ENCODE data around the gene ZNF30.
"Not testable (repeated sequence)": the region's sequence is repeated elsewhere in the genome, so short reads cannot be mapped to it uniquely, and the experiment has no call there.

The ZNF30 gene

DNA sequence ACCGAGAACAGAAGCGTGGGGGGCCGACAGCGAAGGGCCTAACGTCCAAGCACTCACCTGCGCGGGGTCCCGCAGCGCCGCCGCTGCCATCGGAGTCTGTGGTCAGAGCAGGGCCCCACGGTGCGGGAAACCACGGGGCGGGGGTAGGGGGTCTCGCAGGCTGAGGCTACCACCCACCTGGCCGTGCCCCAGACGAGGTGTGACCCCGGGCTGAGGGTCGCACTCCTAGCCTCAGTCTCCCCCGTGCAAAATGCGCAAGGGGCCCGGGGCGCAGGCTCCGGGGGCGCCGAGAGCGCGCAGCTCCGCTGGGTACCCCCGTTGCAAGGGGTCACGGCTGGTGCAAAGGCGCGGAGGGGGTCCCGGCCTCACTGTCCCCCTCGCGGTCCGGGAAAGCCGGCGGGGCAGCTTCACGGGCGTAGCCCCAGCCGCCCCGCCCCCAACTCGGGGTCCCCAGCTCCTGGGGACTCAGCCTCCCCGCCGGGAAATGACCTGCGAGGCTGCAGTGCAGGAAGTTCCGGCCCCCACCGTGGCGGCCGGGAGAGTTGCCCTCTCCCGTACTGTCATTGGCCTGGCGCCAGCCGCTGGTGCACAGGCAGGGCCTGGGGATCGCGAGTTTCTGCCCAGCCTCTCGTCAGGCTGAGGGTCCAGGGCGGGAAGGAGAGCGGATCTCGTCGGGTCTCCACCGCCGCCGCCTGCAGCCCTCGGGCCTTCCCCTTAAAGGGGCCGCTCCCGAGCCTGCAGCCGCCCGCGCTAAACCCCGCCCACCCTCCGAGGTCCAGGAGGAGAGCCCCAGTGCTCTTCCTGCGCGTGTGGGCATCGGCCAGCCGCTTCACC is 37.1 kb downstream of the ZNF30 start, which contains the start of gene ZNF792:
Gene ZNF792, minus strand, starts transcription at position 657 of the 834 bp plus-strand sequence. Its CDS starts 567 bp downstream, at position 90.
- Histone ChIP-seq H3K9me3 (ENCODE audit: insufficient read depth, low read length) (peaks cover 22% of the 10 kb centered on the region), H3K27ac (ENCODE audit: low read length) (0 out of 2 replicates have a peak within 1 kb of the TSS, but pooled peaks have one; percentile 9), H2AFZ (ENCODE audit: low read depth, low read length) (peak within 1 kb of the TSS; percentile 94)

DNA sequence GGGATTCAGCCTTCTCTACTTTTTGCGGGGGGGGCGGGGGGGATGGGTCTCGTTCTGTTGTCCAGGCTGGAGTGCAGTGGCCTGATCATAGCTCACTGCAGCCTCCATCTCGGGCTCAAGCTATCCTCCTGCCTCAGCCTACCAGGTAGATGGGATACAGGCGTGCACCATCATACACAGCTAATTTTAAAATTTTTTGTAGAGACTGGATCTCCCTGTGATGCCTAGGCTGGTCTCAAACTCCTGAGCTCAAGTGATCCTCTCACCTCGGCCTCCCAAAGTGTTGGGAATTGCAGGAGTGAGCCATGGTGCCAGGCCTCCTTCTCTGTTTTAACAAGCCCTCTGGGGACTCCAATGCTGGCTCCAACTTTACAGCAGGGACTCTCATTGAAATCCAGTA is 37.9 kb downstream of the ZNF30 start:
- peaks cover 15% of the 10 kb centered on the region for H3K9me3 ChIP-seq (ENCODE audit: insufficient read depth, low read length)
- peak overlapping the region; percentile 92 for H3K4me2 ChIP-seq (ENCODE audit: low read length)
- TF ChIP-seq EZH2phosphoT487 (IDR thresholded peaks at IDR 0.05; ENCODE audit: low read depth), result no peak
- TF ChIP-seq, protein P1, sequence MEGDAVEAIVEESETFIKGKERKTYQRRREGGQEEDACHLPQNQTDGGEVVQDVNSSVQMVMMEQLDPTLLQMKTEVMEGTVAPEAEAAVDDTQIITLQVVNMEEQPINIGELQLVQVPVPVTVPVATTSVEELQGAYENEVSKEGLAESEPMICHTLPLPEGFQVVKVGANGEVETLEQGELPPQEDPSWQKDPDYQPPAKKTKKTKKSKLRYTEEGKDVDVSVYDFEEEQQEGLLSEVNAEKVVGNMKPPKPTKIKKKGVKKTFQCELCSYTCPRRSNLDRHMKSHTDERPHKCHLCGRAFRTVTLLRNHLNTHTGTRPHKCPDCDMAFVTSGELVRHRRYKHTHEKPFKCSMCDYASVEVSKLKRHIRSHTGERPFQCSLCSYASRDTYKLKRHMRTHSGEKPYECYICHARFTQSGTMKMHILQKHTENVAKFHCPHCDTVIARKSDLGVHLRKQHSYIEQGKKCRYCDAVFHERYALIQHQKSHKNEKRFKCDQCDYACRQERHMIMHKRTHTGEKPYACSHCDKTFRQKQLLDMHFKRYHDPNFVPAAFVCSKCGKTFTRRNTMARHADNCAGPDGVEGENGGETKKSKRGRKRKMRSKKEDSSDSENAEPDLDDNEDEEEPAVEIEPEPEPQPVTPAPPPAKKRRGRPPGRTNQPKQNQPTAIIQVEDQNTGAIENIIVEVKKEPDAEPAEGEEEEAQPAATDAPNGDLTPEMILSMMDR (IDR thresholded peaks at IDR 0.05; ENCODE audit: low read depth, low read length), result no peak
- no peaks in the 10 kb centered on the region; the same call in 1 of the 2 replicates for H3K27me3 ChIP-seq (ENCODE audit: low read depth, low read length)
- H3K9ac ChIP-seq (ENCODE audit: low read length), result no peak overlapping the region
- peaks cover 10% of the 10 kb centered on the region for H3K36me3 ChIP-seq (replicated peaks; ENCODE audit: low read depth, low read length)
- no peak overlapping the region for H3K27ac ChIP-seq (ENCODE audit: low read length)
- H2AFZ ChIP-seq (ENCODE audit: low read depth, low read length), result peak overlapping the region; percentile 94
- H4K20me1 ChIP-seq (ENCODE audit: insufficient read depth, low read length), result no peaks in the 10 kb centered on the region
- peaks cover 18% of the 10 kb centered on the region for H3K79me2 ChIP-seq (ENCODE audit: low read length)
- H3K4me3 ChIP-seq (ENCODE audit: low read length), result peak overlapping the region; percentile 87
- H3K4me1 ChIP-seq (ENCODE audit: low read length), result peaks cover 9% of the 10 kb centered on the region

More for the DNA sequence above, 37.1 kb downstream of the ZNF30 start, which contains the start of gene ZNF792:
- Histone ChIP-seq H3K27me3 (ENCODE audit: low read depth, low read length) (no peaks in the 10 kb centered on the region; the same call in 1 of the 2 replicates), H3K4me2 (ENCODE audit: low read length) (peak within 1 kb of the TSS; percentile 92), H3K4me1 (ENCODE audit: low read length) (peaks cover 9% of the 10 kb centered on the region), H3K9ac (ENCODE audit: low read length) (peak within 1 kb of the TSS; percentile 76), H4K20me1 (ENCODE audit: insufficient read depth, low read length) (no peaks in the 10 kb centered on the region), H3K4me3 (ENCODE audit: low read length) (peak within 1 kb of the TSS; percentile 87), H3K79me2 (ENCODE audit: low read length) (peaks cover 18% of the 10 kb centered on the region), H3K36me3 (replicated peaks; ENCODE audit: low read depth, low read length) (peaks cover 18% of the 10 kb centered on the region)
- TF ChIP-seq EZH2phosphoT487 (IDR thresholded peaks at IDR 0.05; ENCODE audit: low read depth), result no peak
- TF ChIP-seq, protein P1 (IDR thresholded peaks at IDR 0.05; ENCODE audit: low read depth, low read length), result no peak

DNA sequence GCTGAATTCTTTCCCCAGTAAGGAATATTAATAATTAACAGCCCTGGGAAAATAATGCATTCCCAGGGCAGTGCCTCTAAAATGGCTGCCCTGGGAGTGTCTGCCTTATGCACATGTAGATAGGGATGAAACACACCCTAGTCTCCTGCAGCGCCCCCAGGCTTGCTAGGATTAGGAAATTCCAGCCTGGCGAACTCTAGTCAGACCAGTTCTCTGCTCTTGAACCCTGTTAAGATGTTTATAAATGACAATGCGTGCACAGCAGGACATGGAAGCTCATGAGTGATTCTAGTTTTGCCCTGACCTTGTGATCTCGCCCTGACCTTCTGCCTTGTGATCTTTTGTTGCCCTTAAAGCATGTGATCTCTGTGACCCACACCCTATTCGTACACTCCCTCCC is 38.8 kb downstream of the ZNF30 start:
- not testable (repeated sequence) for H2AFZ ChIP-seq (ENCODE audit: low read depth, low read length); H3K4me1 ChIP-seq (ENCODE audit: low read length); H3K27ac ChIP-seq (ENCODE audit: low read length); H3K4me3 ChIP-seq (ENCODE audit: low read length); H3K27me3 ChIP-seq (ENCODE audit: low read depth, low read length); H3K9ac ChIP-seq (ENCODE audit: low read length); H4K20me1 ChIP-seq (ENCODE audit: insufficient read depth, low read length); H3K36me3 ChIP-seq (replicated peaks; ENCODE audit: low read depth, low read length); H3K4me2 ChIP-seq (ENCODE audit: low read length)
- Histone ChIP-seq H3K9me3 (ENCODE audit: insufficient read depth, low read length) (peaks cover 15% of the 10 kb centered on the region; the same call in 1 of the 2 replicates), H3K79me2 (ENCODE audit: low read length) (peaks cover 18% of the 10 kb centered on the region)

DNA sequence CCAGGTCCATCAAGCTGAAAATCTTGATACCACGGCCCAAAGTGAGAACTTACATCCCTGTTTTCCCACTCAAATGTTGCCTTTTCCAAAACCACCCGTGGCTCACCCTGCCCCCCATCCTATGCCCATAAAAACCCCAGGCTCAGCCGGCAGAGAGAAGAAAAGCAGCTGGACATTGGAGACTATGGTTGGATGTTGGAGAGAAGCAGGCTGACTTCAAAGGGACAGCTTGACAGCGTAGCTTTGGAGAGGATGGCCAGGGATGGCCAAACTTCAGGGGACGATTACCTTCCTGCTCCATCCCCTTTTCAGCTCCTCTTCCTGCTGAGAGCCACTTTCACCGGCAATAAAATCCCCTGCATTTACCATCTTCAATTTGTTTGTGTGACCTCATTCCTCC is 40.8 kb downstream of the ZNF30 start:
- no peak overlapping the region for H3K4me2 ChIP-seq (ENCODE audit: low read length)
- peaks cover 5% of the 10 kb centered on the region; the same call in 1 of the 2 replicates for H3K27me3 ChIP-seq (ENCODE audit: low read depth, low read length)
- peaks cover 9% of the 10 kb centered on the region for H3K4me1 ChIP-seq (ENCODE audit: low read length)
- no peak overlapping the region for H2AFZ ChIP-seq (ENCODE audit: low read depth, low read length)
- no peak overlapping the region for H3K4me3 ChIP-seq (ENCODE audit: low read length)
- TF ChIP-seq, protein P1 (IDR thresholded peaks at IDR 0.05; ENCODE audit: low read depth, low read length), result no peak
- TF ChIP-seq EZH2phosphoT487 (IDR thresholded peaks at IDR 0.05; ENCODE audit: low read depth), result no peak
- H3K36me3 ChIP-seq (replicated peaks; ENCODE audit: low read depth, low read length), result no peaks in the 10 kb centered on the region
- H3K27ac ChIP-seq (ENCODE audit: low read length), result no peak overlapping the region
- peaks cover 10% of the 10 kb centered on the region; the same call in 1 of the 2 replicates for H3K79me2 ChIP-seq (ENCODE audit: low read length)
- peaks cover 15% of the 10 kb centered on the region; the same call in 1 of the 2 replicates for H3K9me3 ChIP-seq (ENCODE audit: insufficient read depth, low read length)
- no peak overlapping the region for H3K9ac ChIP-seq (ENCODE audit: low read length)
- H4K20me1 ChIP-seq (ENCODE audit: insufficient read depth, low read length), result no peaks in the 10 kb centered on the region
